NT2/D1 (cell line): Measurements from ENCODE around the gene SLC4A7.

Source experiments
- DNase-seq: peaks from one replicate; pipeline ENCODE4 v3.0.0-alpha.2; 2011; ENCODE audit warnings: low read depth, low spot score
- H3K27me3 ChIP-seq: 2 replicates; pipeline ENCODE4 v1.6.0; 2011; ENCODE audit warnings: mild to moderate bottlenecking; ENCODE audit not compliant: insufficient read length, insufficient read depth
- H3K36me3 ChIP-seq: 2 replicates; pipeline ENCODE4 v1.6.1; 2011; ENCODE audit warnings: mild to moderate bottlenecking, low read length, mixed read lengths; ENCODE audit not compliant: insufficient read depth, insufficient read length
- H3K4me1 ChIP-seq: 2 replicates; pipeline ENCODE4 v1.5.1; 2011; ENCODE audit not compliant: insufficient read depth, insufficient read length
- H3K4me3 ChIP-seq: 2 replicates; pipeline ENCODE4 v1.5.1; 2011; ENCODE audit warnings: low read depth; ENCODE audit not compliant: insufficient read length
- H3K9ac ChIP-seq: 2 replicates; pipeline ENCODE4 v1.6.0; 2011; ENCODE audit warnings: low read depth; ENCODE audit not compliant: insufficient read length
- H3K9me3 ChIP-seq: 2 replicates; pipeline ENCODE4 v1.5.1; 2011; ENCODE audit warnings: mild to moderate bottlenecking, low read length; ENCODE audit not compliant: insufficient read depth
- SUZ12 ChIP-seq: IDR thresholded peaks from 2 replicates; pipeline ENCODE4 v1.6.1; 2011; ENCODE audit not compliant: insufficient read length, insufficient read depth; ENCODE audit errors: extremely low read depth
- YY1 ChIP-seq: IDR thresholded peaks from 2 replicates; pipeline ENCODE4 v1.6.1; 2011; ENCODE audit not compliant: insufficient read length, insufficient read depth
- ZNF274 ChIP-seq: IDR thresholded peaks from 2 replicates; pipeline ENCODE4 v1.6.1; 2011; ENCODE audit warnings: mild to moderate bottlenecking, low read depth, low read length

SLC4A7 gene

GRCh38 chr3:27345959-27346865 lies 138.0 kb downstream of the SLC4A7 start:
- no peak for DNase-seq
- no peak for TF ChIP-seq SUZ12
- TF ChIP-seq ZNF274: no peak
- no peak for TF ChIP-seq YY1
- no peak overlapping the region for H3K4me3 ChIP-seq
- no peaks in the 10 kb centered on the region for H3K36me3 ChIP-seq
- no peaks in the 10 kb centered on the region for H3K9me3 ChIP-seq
- H3K4me1 ChIP-seq: no peaks in the 10 kb centered on the region
- H3K27me3 ChIP-seq: no peaks in the 10 kb centered on the region
- no peak overlapping the region for H3K9ac ChIP-seq

DNA sequence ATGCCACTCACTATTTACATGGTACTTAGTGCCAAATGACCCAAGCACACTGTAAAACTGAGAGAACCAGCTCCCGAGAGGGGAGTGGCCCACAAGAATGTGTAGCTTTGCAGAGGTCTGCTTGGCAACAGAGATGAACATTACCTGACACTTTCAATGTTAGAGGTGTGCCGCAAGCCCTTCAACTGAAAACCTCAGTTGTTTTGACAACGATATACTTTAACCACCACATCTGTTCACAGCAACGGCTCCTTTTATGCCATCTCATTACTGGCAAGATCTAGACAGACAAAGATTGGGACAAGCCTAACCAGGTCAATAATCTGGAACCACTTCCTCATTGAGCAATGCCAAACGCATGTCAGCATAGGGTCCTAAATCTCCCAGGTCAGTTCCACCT lies 138.7 kb downstream of the SLC4A7 start:
- no peaks in the 10 kb centered on the region for H3K4me1 ChIP-seq
- no peaks in the 10 kb centered on the region for H3K9me3 ChIP-seq
- no peaks in the 10 kb centered on the region for H3K36me3 ChIP-seq
- H3K9ac ChIP-seq: no peak overlapping the region
- no peaks in the 10 kb centered on the region for H3K27me3 ChIP-seq
- no peak overlapping the region for H3K4me3 ChIP-seq
- TF ChIP-seq ZNF274: no peak
- TF ChIP-seq SUZ12: no peak
- TF ChIP-seq YY1: no peak
- no peak for DNase-seq

- TF ChIP-seq ZNF274 (no peak), YY1 (no peak), SUZ12 (no peak)
Measured at GRCh38 chr3:27345045-27345444, 139.1 kb downstream of the SLC4A7 start.

GRCh38 chr3:27344192-27344591 lies 140.0 kb downstream of the SLC4A7 start:
- Histone ChIP-seq H3K9me3 (no peaks in the 10 kb centered on the region), H3K4me3 (no peak overlapping the region), H3K4me1 (no peaks in the 10 kb centered on the region), H3K36me3 (no peaks in the 10 kb centered on the region), H3K27me3 (no peaks in the 10 kb centered on the region), H3K9ac (no peak overlapping the region)
- no peak for DNase-seq
- TF ChIP-seq ZNF274: no peak
- no peak for TF ChIP-seq SUZ12
- no peak for TF ChIP-seq YY1

More at GRCh38 chr3:27345045-27345444, 139.1 kb downstream of the SLC4A7 start:
- no peak for DNase-seq
- H3K27me3 ChIP-seq: no peaks in the 10 kb centered on the region
- no peaks in the 10 kb centered on the region for H3K4me1 ChIP-seq
- H3K9me3 ChIP-seq: no peaks in the 10 kb centered on the region
- no peaks in the 10 kb centered on the region for H3K36me3 ChIP-seq
- no peak overlapping the region for H3K4me3 ChIP-seq
- H3K9ac ChIP-seq: no peak overlapping the region

DNA sequence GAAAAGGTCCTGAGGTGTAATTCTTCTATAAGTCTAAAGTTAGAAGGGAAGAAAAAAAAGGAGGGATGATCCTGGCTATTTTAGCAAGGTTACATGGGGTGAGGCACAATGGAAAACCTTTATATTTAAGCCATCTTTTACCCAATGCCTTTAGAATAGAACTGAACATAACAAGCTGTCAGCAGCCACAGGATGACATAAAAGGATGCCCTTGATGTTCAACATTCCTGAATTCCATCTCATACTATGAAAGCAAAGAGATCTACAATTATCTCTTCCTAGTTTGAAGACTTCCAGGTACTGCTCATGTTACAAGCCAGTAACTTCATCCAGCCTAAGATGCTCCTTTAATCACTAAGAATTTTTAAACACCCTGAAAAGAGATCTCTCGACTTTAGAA lies 141.9 kb downstream of the SLC4A7 start:
- Histone ChIP-seq H3K4me3 (no peak overlapping the region), H3K36me3 (no peaks in the 10 kb centered on the region), H3K9me3 (no peaks in the 10 kb centered on the region), H3K27me3 (no peaks in the 10 kb centered on the region), H3K9ac (no peak overlapping the region), H3K4me1 (no peaks in the 10 kb centered on the region)
- DNase-seq: no peak
- TF ChIP-seq YY1: no peak
- no peak for TF ChIP-seq ZNF274
- TF ChIP-seq SUZ12: no peak

DNA sequence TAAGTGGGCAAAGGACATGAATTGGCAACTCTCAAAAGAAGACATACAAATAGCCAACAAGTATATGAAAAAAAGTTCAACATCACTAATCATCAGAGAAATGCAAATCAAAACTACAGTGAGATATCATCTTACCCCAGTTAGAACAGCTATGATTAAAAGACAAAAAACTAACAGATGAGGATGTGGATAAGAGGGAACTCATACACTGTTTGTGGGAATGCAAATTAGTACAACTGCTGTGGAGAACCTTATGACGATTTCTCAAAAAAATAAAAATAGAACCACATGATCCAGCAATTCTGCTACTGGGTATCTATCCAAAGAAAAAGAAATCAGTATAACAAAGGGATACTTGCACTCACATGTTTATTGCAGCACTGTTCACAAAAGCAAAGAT lies 143.7 kb downstream of the SLC4A7 start:
- Histone ChIP-seq H3K9ac (no peak overlapping the region), H3K4me1 (no peaks in the 10 kb centered on the region), H3K4me3 (no peak overlapping the region), H3K27me3 (no peaks in the 10 kb centered on the region), H3K9me3 (no peaks in the 10 kb centered on the region), H3K36me3 (no peaks in the 10 kb centered on the region)
- DNase-seq: no peak
- no peak for TF ChIP-seq SUZ12
- TF ChIP-seq ZNF274: no peak
- TF ChIP-seq YY1: no peak

- DNase-seq: no peak
- no peak overlapping the region for H3K9ac ChIP-seq
- no peak overlapping the region for H3K4me3 ChIP-seq
- TF ChIP-seq ZNF274: no peak
- TF ChIP-seq YY1: no peak
- no peak for TF ChIP-seq SUZ12
- H3K9me3 ChIP-seq: no peaks in the 10 kb centered on the region
- no peaks in the 10 kb centered on the region for H3K27me3 ChIP-seq
- H3K36me3 ChIP-seq: no peaks in the 10 kb centered on the region
- no peaks in the 10 kb centered on the region for H3K4me1 ChIP-seq
Measured at GRCh38 chr3:27335571-27335970, 148.6 kb downstream of the SLC4A7 start.
